ENCODE data around the gene PARD6G.

DNA sequence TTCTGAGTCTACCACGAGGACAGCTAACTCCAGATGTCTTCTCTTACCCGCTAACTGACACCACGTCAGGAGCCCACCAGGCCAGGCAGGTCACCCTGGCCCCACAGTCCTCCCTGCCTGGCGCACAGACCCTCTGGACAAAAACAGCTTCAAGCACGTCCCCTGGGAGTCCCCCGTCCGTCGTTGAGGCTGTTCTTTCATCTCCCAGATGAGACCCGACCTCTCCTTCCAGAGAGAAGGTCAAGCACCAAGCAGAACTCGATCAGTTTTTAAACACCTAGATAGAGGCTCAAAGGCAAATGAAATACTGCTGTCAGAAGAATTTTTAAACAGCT lies 57.8 kb downstream of the PARD6G start:
- TF ChIP-seq ZNF395 (CRISPR knock-in tag; IDR thresholded peaks at IDR 0.05) (no peak), HMG20B (CRISPR knock-in tag; IDR thresholded peaks at IDR 0.05) (no peak), JUND (IDR thresholded peaks at IDR 0.05; ENCODE audit: borderline replicate concordance, low read depth, low read length) (no peak), JUND (tag; IDR thresholded peaks at IDR 0.05; ENCODE audit: borderline replicate concordance, low read depth, low read length) (no peak), POLR2A (conservative IDR thresholded peaks at IDR 0.05) (no peak), ESRRB (CRISPR knock-in tag; IDR thresholded peaks at IDR 0.05; ENCODE audit: borderline replicate concordance) (no peak), ZNF239 (CRISPR knock-in tag; IDR thresholded peaks at IDR 0.05) (no peak), CTCF (IDR thresholded peaks at IDR 0.05 in 2 of 3, conservative IDR thresholded peaks at IDR 0.05 in 1 of 3; ENCODE audit: insufficient read depth in 2 of 3, low read depth in 1 of 3, low read length in 3 of 3) (no peak), TOE1 (IDR thresholded peaks at IDR 0.05; ENCODE audit: borderline replicate concordance) (no peak), TOE1 (CRISPR knock-in tag; IDR thresholded peaks at IDR 0.05; ENCODE audit: borderline replicate concordance, low read depth) (no peak), BRCA1 (IDR thresholded peaks at IDR 0.05) (no peak), BRCA1 (CRISPR knock-in tag; IDR thresholded peaks at IDR 0.05) (no peak), NCOA6 (IDR thresholded peaks at IDR 0.05) (no peak)
- TF ChIP-seq, protein P1, sequence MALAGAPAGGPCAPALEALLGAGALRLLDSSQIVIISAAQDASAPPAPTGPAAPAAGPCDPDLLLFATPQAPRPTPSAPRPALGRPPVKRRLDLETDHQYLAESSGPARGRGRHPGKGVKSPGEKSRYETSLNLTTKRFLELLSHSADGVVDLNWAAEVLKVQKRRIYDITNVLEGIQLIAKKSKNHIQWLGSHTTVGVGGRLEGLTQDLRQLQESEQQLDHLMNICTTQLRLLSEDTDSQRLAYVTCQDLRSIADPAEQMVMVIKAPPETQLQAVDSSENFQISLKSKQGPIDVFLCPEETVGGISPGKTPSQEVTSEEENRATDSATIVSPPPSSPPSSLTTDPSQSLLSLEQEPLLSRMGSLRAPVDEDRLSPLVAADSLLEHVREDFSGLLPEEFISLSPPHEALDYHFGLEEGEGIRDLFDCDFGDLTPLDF (CRISPR knock-in tag; IDR thresholded peaks at IDR 0.05): no peak
